Effector memory CD8-positive, alpha-beta T cell (primary cell): ENCODE data around the gene TIAM2.
A peak's percentile ranks its signal among the peaks of the same experiment; 100 is the strongest.

Source experiments
- ATAC-seq: fragments of 150-1000 bp; cut with Tn5 transposase; replicated peaks from 2 replicates; pipeline ENCODE4 v1.10.0; 2021; ENCODE audit warnings: mild to moderate bottlenecking, moderate library complexity
- DNase-seq, 3 experiments: peaks; one replicate each; pipeline ENCODE4 v3.0.0; 2021
- H3K27ac Mint-ChIP-seq, 2 donors: one replicate each; pipeline ENCODE4 v1.8.0; 2022; ENCODE audit warnings: mild to moderate bottlenecking in 2 of 2, mixed read lengths in 2 of 2, moderate library complexity in 2 of 2
- H3K27me3 Mint-ChIP-seq, 2 donors: one replicate each; pipeline ENCODE4 v1.8.0; 2022; ENCODE audit warnings: mixed read lengths in 2 of 2
- H3K36me3 Mint-ChIP-seq: one replicate; pipeline ENCODE4 v1.8.0; 2022; ENCODE audit warnings: mild to moderate bottlenecking, moderate library complexity, mixed read lengths; ENCODE audit not compliant: insufficient read depth
- H3K4me1 Mint-ChIP-seq, 2 donors: one replicate each; pipeline ENCODE4 v1.8.0; 2022; ENCODE audit warnings: low read depth in 2 of 2, mixed read lengths in 2 of 2
- H3K4me3 Mint-ChIP-seq, 2 donors: one replicate each; pipeline ENCODE4 v1.8.0; 2022; ENCODE audit warnings: mild to moderate bottlenecking in 2 of 2, mixed read lengths in 2 of 2, moderate library complexity in 2 of 2
- H3K9me3 Mint-ChIP-seq, 2 donors: one replicate each; pipeline ENCODE4 v1.8.0; 2022; ENCODE audit warnings: mixed read lengths in 2 of 2

TIAM2 gene

GRCh38 chr6:154974485-154975149 lies 20.5 kb upstream of the TIAM2 start:
- ATAC-seq: no peak
- no peak for DNase-seq
- Mint-ChIP-seq H3K27ac (no peak overlapping the region), H3K9me3 (no peaks in the 10 kb centered on the region), H3K27me3 (no peaks in the 10 kb centered on the region), H3K4me1 (no peaks in the 10 kb centered on the region), H3K4me3 (no peak overlapping the region), H3K36me3 (peaks cover 3% of the 10 kb centered on the region)

- no peak overlapping the region for H3K27ac Mint-ChIP-seq
- peaks cover 3% of the 10 kb centered on the region for H3K36me3 Mint-ChIP-seq
- DNase-seq (no peak), ATAC-seq (no peak)
- no peak overlapping the region for H3K4me3 Mint-ChIP-seq
- H3K9me3 Mint-ChIP-seq: no peaks in the 10 kb centered on the region
- no peaks in the 10 kb centered on the region for H3K27me3 Mint-ChIP-seq
- H3K4me1 Mint-ChIP-seq: peaks cover 3 to 6% of the 10 kb centered on the region in 2 donors
Observed at GRCh38 chr6:154977588-154977987, 17.5 kb upstream of the TIAM2 start.

GRCh38 chr6:154980273-154981078 lies 14.6 kb upstream of the TIAM2 start:
- Mint-ChIP-seq H3K4me1 (peaks cover 3 to 6% of the 10 kb centered on the region in 2 donors), H3K4me3 (no peak overlapping the region), H3K36me3 (peaks cover 3% of the 10 kb centered on the region), H3K27me3 (no peaks in the 10 kb centered on the region), H3K27ac (no peak overlapping the region), H3K9me3 (no peaks in the 10 kb centered on the region)
- no peak for DNase-seq
- ATAC-seq: no peak

- DNase-seq (no peak), ATAC-seq (no peak)
- Mint-ChIP-seq H3K36me3 (peaks cover 3% of the 10 kb centered on the region), H3K4me1 (peaks cover 3 to 6% of the 10 kb centered on the region in 2 donors), H3K27me3 (no peaks in the 10 kb centered on the region), H3K4me3 (no peak overlapping the region), H3K27ac (no peak overlapping the region), H3K9me3 (no peaks in the 10 kb centered on the region)
Observed at GRCh38 chr6:154981079-154981870, 13.8 kb upstream of the TIAM2 start.

GRCh38 chr6:154984146-154984545 lies 11.0 kb upstream of the TIAM2 start:
- ATAC-seq (no peak), DNase-seq (no peak)
- H3K9me3 Mint-ChIP-seq: no peaks in the 10 kb centered on the region
- no peak overlapping the region for H3K27ac Mint-ChIP-seq
- peaks cover 3 to 6% of the 10 kb centered on the region in 2 donors for H3K4me1 Mint-ChIP-seq
- no peak overlapping the region for H3K4me3 Mint-ChIP-seq
- no peaks in the 10 kb centered on the region for H3K27me3 Mint-ChIP-seq
- no peaks in the 10 kb centered on the region for H3K36me3 Mint-ChIP-seq

GRCh38 chr6:154986787-154987235 lies 8.3 kb upstream of the TIAM2 start:
- Mint-ChIP-seq H3K9me3 (no peaks in the 10 kb centered on the region), H3K27ac (no peak overlapping the region), H3K4me1 (no peaks in the 10 kb centered on the region), H3K36me3 (no peaks in the 10 kb centered on the region), H3K27me3 (no peaks in the 10 kb centered on the region), H3K4me3 (no peak overlapping the region)
- no peak for DNase-seq
- ATAC-seq: no peak

GRCh38 chr6:154989448-154989847 lies 5.7 kb upstream of the TIAM2 start:
- Mint-ChIP-seq H3K4me3 (no peak overlapping the region), H3K9me3 (no peaks in the 10 kb centered on the region), H3K4me1 (no peaks in the 10 kb centered on the region), H3K27ac (no peak overlapping the region), H3K36me3 (no peaks in the 10 kb centered on the region), H3K27me3 (peaks cover 6 to 7% of the 10 kb centered on the region in 2 donors)
- ATAC-seq (no peak), DNase-seq (no peak)

GRCh38 chr6:154991207-154991606 lies 3.9 kb upstream of the TIAM2 start:
- Mint-ChIP-seq H3K9me3 (no peaks in the 10 kb centered on the region), H3K4me1 (no peaks in the 10 kb centered on the region), H3K36me3 (no peaks in the 10 kb centered on the region), H3K27me3 (peaks cover 11 to 13% of the 10 kb centered on the region in 2 donors), H3K4me3 (no peak overlapping the region), H3K27ac (no peak overlapping the region)
- DNase-seq: no peak
- no peak for ATAC-seq

- Mint-ChIP-seq H3K36me3 (no peaks in the 10 kb centered on the region), H3K9me3 (no peaks in the 10 kb centered on the region), H3K27me3 (peaks cover 30 to 31% of the 10 kb centered on the region in 2 donors), H3K4me1 (no peaks in the 10 kb centered on the region), H3K27ac (no peak overlapping the region), H3K4me3 (peak overlapping the region in 1 of 2 donors; percentile 17)
- ATAC-seq (no peak), DNase-seq (no peak)
Observed at GRCh38 chr6:154993026-154993425, 2.1 kb upstream of the TIAM2 start.

- no peak for ATAC-seq
- Mint-ChIP-seq H3K4me1 (no peaks in the 10 kb centered on the region), H3K27ac (no peak overlapping the region), H3K36me3 (no peaks in the 10 kb centered on the region), H3K4me3 (no peak overlapping the region), H3K9me3 (no peaks in the 10 kb centered on the region), H3K27me3 (peaks cover 35 to 38% of the 10 kb centered on the region in 2 donors)
- no peak for DNase-seq
Observed at GRCh38 chr6:154993710-154994109, 1.4 kb upstream of the TIAM2 start.

- no peak for ATAC-seq
- Mint-ChIP-seq H3K4me1 (no peaks in the 10 kb centered on the region), H3K9me3 (no peaks in the 10 kb centered on the region), H3K4me3 (peak overlapping the region; percentile 40 to 64), H3K27ac (no peak overlapping the region), H3K36me3 (no peaks in the 10 kb centered on the region), H3K27me3 (peaks cover 35 to 42% of the 10 kb centered on the region in 2 donors)
- no peak for DNase-seq
Observed at GRCh38 chr6:154994836-154995253, 270 bp upstream of the TIAM2 start.

- Mint-ChIP-seq H3K4me3 (peak overlapping the region; percentile 0 to 28), H3K27ac (no peak overlapping the region), H3K27me3 (peaks cover 35 to 53% of the 10 kb centered on the region in 2 donors), H3K4me1 (no peaks in the 10 kb centered on the region), H3K9me3 (no peaks in the 10 kb centered on the region), H3K36me3 (no peaks in the 10 kb centered on the region)
- DNase-seq (no peak), ATAC-seq (no peak)
Observed at GRCh38 chr6:154996016-154996590, 988 bp downstream of the TIAM2 start.

- Mint-ChIP-seq H3K27me3 (peaks cover 35 to 55% of the 10 kb centered on the region in 2 donors), H3K27ac (no peak overlapping the region), H3K4me3 (peak overlapping the region; percentile 0 to 28), H3K4me1 (no peaks in the 10 kb centered on the region), H3K36me3 (no peaks in the 10 kb centered on the region), H3K9me3 (no peaks in the 10 kb centered on the region)
- ATAC-seq: no peak
- DNase-seq: no peak
Observed at GRCh38 chr6:154996841-154997311, 1.8 kb downstream of the TIAM2 start.
